HEK293T (cell line): ENCODE data around the gene CNPPD1.

ENCODE experiments used
- ARNT ChIP-seq: fragments of 450-650 bp; IDR thresholded peaks from 2 replicates; pipeline ENCODE4 v1.6.1; 2017; ENCODE audit warnings: mild to moderate bottlenecking
- BHLHE40 ChIP-seq: fragments of 450-650 bp; IDR thresholded peaks from 2 replicates; pipeline ENCODE4 v1.6.1; 2016; ENCODE audit warnings: mild to moderate bottlenecking, moderate library complexity, borderline replicate concordance
- ELF4 ChIP-seq: fragments of 450-650 bp; IDR thresholded peaks from 2 replicates; pipeline ENCODE4 v1.6.1; 2017; ENCODE audit warnings: antibody characterized with exemption
- FOXA1 ChIP-seq: fragments of 450-650 bp; IDR thresholded peaks from 2 replicates; pipeline ENCODE4 v1.6.1; 2016; ENCODE audit warnings: mild to moderate bottlenecking
- FOXK2 ChIP-seq: fragments of 450-650 bp; IDR thresholded peaks from 2 replicates; pipeline ENCODE4 v1.6.1; 2016; ENCODE audit warnings: mild to moderate bottlenecking
- FOXM1 ChIP-seq: fragments of 450-650 bp; IDR thresholded peaks from 2 replicates; pipeline ENCODE4 v1.6.1; 2017; ENCODE audit warnings: mild to moderate bottlenecking, borderline replicate concordance
- HDGF ChIP-seq: fragments of 450-650 bp; IDR thresholded peaks from 2 replicates; pipeline ENCODE4 v1.6.1; 2017; ENCODE audit warnings: antibody characterized with exemption, borderline replicate concordance
- L3MBTL2 ChIP-seq: fragments of 450-650 bp; conservative IDR thresholded peaks from 2 replicates; pipeline ENCODE4 v1.6.1; 2016; ENCODE audit warnings: mild to moderate bottlenecking
- LEF1 ChIP-seq: fragments of 450-650 bp; IDR thresholded peaks from 2 replicates; pipeline ENCODE4 v1.6.1; 2017; ENCODE audit warnings: mild to moderate bottlenecking, borderline replicate concordance
- NFRKB ChIP-seq: fragments of 450-650 bp; IDR thresholded peaks from 2 replicates; pipeline ENCODE4 v1.6.1; 2016; ENCODE audit warnings: mild to moderate bottlenecking, moderate library complexity
- SP1 ChIP-seq: fragments of 450-650 bp; IDR thresholded peaks from 2 replicates; pipeline ENCODE4 v1.6.1; 2017
- SUZ12 ChIP-seq: fragments of 450-650 bp; IDR thresholded peaks from 2 replicates; pipeline ENCODE4 v1.6.1; 2016; ENCODE audit warnings: mild to moderate bottlenecking
- TARDBP ChIP-seq: fragments of 450-650 bp; IDR thresholded peaks from 2 replicates; pipeline ENCODE4 v1.6.1; 2016
- ZNF384 ChIP-seq: fragments of 450-650 bp; IDR thresholded peaks from 2 replicates; pipeline ENCODE4 v1.6.1; 2016

GRCh38 chr2:219198974-219199373 lies 22.2 kb upstream of the CNPPD1 start:
- no peak for TF ChIP-seq FOXK2
- no peak for TF ChIP-seq TARDBP
- TF ChIP-seq HDGF = no peak
- no peak for TF ChIP-seq FOXM1
- no peak for TF ChIP-seq SUZ12
- TF ChIP-seq SP1 = no peak
- no peak for TF ChIP-seq NFRKB
- TF ChIP-seq ELF4 = no peak
- no peak for TF ChIP-seq FOXA1
- no peak for TF ChIP-seq ARNT
- TF ChIP-seq BHLHE40 = no peak
- TF ChIP-seq ZNF384 = no peak
- no peak for TF ChIP-seq LEF1
- TF ChIP-seq L3MBTL2 = no peak
